B cell (primary cell): ENCODE measurements around the gene DDI2. TPM values are rescaled to one million over a fixed set of nuclear protein-coding genes. Genes with fewer than 3 reads are reported as not detected.

Source experiments
- ATAC-seq: fragments of 200-7000 bp; cut with Tn5 transposase; one replicate; pipeline ENCODE4 v1.10.0; 2021; ENCODE audit warnings: low read depth, mild to moderate bottlenecking, moderate number of reproducible peaks, moderate library complexity
- CTCF ChIA-PET: fragments of 350-600 bp; sonication (Branson Sonifier 250); formaldehyde crosslinking; loops from one replicate; lab custom pipeline; 2021; ENCODE audit warnings: antibody characterized with exemption, inconsistent platforms; lab: Charles Lee
- POLR2A ChIA-PET: fragments of 350-600 bp; sonication (Branson Sonifier 250); formaldehyde crosslinking; loops from one replicate; lab custom pipeline; 2021; ENCODE audit warnings: antibody characterized with exemption; lab: Charles Lee
- DNase-seq: peaks from one replicate; pipeline ENCODE4 v3.0.0; 2013
- H2AFZ ChIP-seq: 2 replicates; pipeline ENCODE4 v1.6.1; 2012; ENCODE audit warnings: mild to moderate bottlenecking, low read depth, low read length; ENCODE audit not compliant: insufficient read depth, poor library complexity, severe bottlenecking
- H3K27ac ChIP-seq, 2 donors: 1 replicate in 1 of 2; 2 replicates in 1 of 2; pipeline ENCODE4 v1.5.1; 2012 to 2013; ENCODE audit warnings: low read length in 2 of 2, mild to moderate bottlenecking in 2 of 2, moderate library complexity in 1 of 2
- H3K27me3 ChIP-seq, 4 experiments: fragments of 200-600 bp in 1 of 4; sonication (generic) in 1 of 4; replicated peaks in 1 of 4; 1 replicate in 2 of 4; 2 replicates in 2 of 4; pipeline versions ENCODE4 v1.6.1 to v1.7.0; 2013 to 2016; ENCODE audit warnings: low read length in 3 of 4, mild to moderate bottlenecking in 2 of 4, mixed read lengths in 1 of 4, moderate library complexity in 1 of 4; ENCODE audit not compliant: insufficient read depth in 4 of 4, control insufficient read depth in 3 of 4; ENCODE audit errors: control extremely low read depth in 1 of 4
- H3K36me3 ChIP-seq, 2 experiments: replicated peaks in 1 of 2; 1 replicate in 1 of 2; 2 replicates in 1 of 2; pipeline versions ENCODE4 v1.6.1 to v1.7.1; 2013; ENCODE audit warnings: low read length in 1 of 2; ENCODE audit not compliant: insufficient read depth in 2 of 2, control insufficient read depth in 1 of 2; ENCODE audit errors: control extremely low read depth in 1 of 2, extremely low read depth in 1 of 2
- H3K4me1 ChIP-seq, 2 donors: fragments of 200-600 bp in 1 of 2; sonication (generic) in 1 of 2; 1 replicate in 1 of 2; 2 replicates in 1 of 2; pipeline versions ENCODE4 v1.5.1 to v1.6.1; 2013 to 2017; ENCODE audit warnings: low read length in 2 of 2; ENCODE audit not compliant: control insufficient read depth in 2 of 2, insufficient read depth in 2 of 2
- H3K4me2 ChIP-seq: replicated peaks from 2 replicates; pipeline ENCODE3; 2012; ENCODE audit warnings: mild to moderate bottlenecking, low read depth, low read length; ENCODE audit not compliant: poor library complexity, severe bottlenecking
- H3K4me3 ChIP-seq, 5 experiments: fragments of 200-600 bp in 1 of 5; sonication (generic) in 1 of 5; 1 replicate in 3 of 5; 2 replicates in 2 of 5; pipeline versions ENCODE4 v1.5.1 to v1.7.0; 2011 to 2016; ENCODE audit warnings: low read length in 4 of 5, mild to moderate bottlenecking in 4 of 5, low read depth in 2 of 5, control low read depth in 1 of 5, moderate library complexity in 1 of 5; ENCODE audit not compliant: insufficient read depth in 1 of 5; ENCODE audit errors: control extremely low read depth in 1 of 5, extremely low read depth in 1 of 5
- H3K79me2 ChIP-seq: fragments of 200-600 bp; sonication (generic); one replicate; pipeline ENCODE4 v1.6.0; 2016; ENCODE audit warnings: low read length; ENCODE audit not compliant: control insufficient read depth, insufficient read depth
- H3K9ac ChIP-seq: fragments of 200-600 bp; sonication (generic); 2 replicates; pipeline ENCODE4 v1.6.1; 2017; ENCODE audit warnings: mild to moderate bottlenecking, low read length, moderate library complexity
- H3K9me3 ChIP-seq, 3 donors: one replicate each; pipeline versions ENCODE4 v1.6.1 to v1.7.1; 2013; ENCODE audit warnings: low read length in 2 of 3; ENCODE audit not compliant: control insufficient read depth in 2 of 3, insufficient read depth in 1 of 3; ENCODE audit errors: control extremely low read depth in 1 of 3
- H4K20me1 ChIP-seq: 2 replicates; pipeline ENCODE4 v1.6.0; 2012; ENCODE audit warnings: mild to moderate bottlenecking, low read length; ENCODE audit not compliant: insufficient read depth, control insufficient read depth, poor library complexity, severe bottlenecking
- H3K27ac Mint-ChIP-seq: one replicate; pipeline ENCODE4 v1.8.0; 2021; ENCODE audit warnings: mixed read lengths
- H3K27me3 Mint-ChIP-seq: one replicate; pipeline ENCODE4 v1.8.0; 2021; ENCODE audit warnings: mixed read lengths
- H3K4me1 Mint-ChIP-seq: one replicate; pipeline ENCODE4 v1.8.0; 2021; ENCODE audit warnings: mixed read lengths
- H3K4me3 Mint-ChIP-seq: one replicate; pipeline ENCODE4 v1.8.0; 2021; ENCODE audit warnings: mixed read lengths
- H3K9me3 Mint-ChIP-seq: one replicate; pipeline ENCODE4 v1.8.0; 2022; ENCODE audit warnings: mixed read lengths; ENCODE audit not compliant: insufficient read depth
- EZH2 ChIP-seq: IDR thresholded peaks from 2 replicates; pipeline ENCODE4 v1.6.1; 2012; ENCODE audit warnings: borderline replicate concordance, low read depth, mild to moderate bottlenecking, moderate library complexity, low read length; ENCODE audit not compliant: insufficient read depth, poor library complexity, severe bottlenecking
- WGBS: methylation state at CpG from one replicate; pipeline ENCODE4 v1.1.5; 2013; ENCODE audit warnings: missing lambda C conversion rate; ENCODE audit not compliant: insufficient coverage; 5-methylcytosine and 5-hydroxymethylcytosine counted together
- intact Hi-C: fragments of 100-400 bp; cut with micrococcal nuclease; formaldehyde crosslinking; loops from one replicate; pipeline ENCODE4 v1.10.0; 2022
- polyA plus RNA-seq: library from polyadenylated mRNA; depleted of rRNA; stranded (reverse); fragments of >200 nt; gene quantifications from 2 replicates; pipeline ENCODE4 v1.2.3, GENCODE V29; 2012
- total RNA-seq, 2 donors: library from RNA; stranded (reverse); fragments of 120-200 nt in 1 of 2; gene quantifications; 1 replicate in 1 of 2; 2 replicates in 1 of 2; pipeline versions ENCODE4 v1.2.3 to v1.2.4, GENCODE V29; 2013 to 2022
- TF ChIP-seq, protein P1 (sequence below): fragments of 200-600 bp; IDR thresholded peaks from one replicate; pipeline ENCODE4 v1.8.0; 2022; ENCODE audit warnings: antibody characterized with exemption, mild to moderate bottlenecking

DDI2 gene
- total and polyA plus RNA-seq, 2 donors (not counting 1 experiment from before 2014, with no cell fraction given), result 8.5 to 61.0 TPM

DNA sequence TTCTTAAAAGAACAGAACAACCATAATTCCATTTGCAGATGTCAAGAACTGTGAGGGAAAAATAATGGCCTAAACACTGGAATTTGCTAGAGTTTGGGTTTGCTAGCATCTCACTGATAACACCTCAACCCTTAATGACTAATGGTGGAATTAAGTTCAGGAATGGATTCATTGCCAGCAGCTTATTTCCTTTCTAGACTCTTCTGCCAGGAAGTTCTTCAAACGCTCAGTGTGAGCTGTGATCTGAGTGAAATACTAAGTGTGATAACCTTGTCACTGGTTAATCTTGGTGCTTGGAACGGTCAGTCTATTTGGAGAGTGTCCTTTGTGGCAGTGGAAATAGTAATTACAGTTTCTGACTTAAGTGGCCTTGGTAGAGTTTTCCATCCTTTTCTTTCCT lies 45.2 kb downstream of the DDI2 start:
- no peaks in the 10 kb centered on the region for H3K4me1 ChIP-seq
- 100% methylated on average over 1 of the region's 2 CpGs for WGBS
- intact Hi-C loops, result no loop called here
- no peak overlapping the region for H2AFZ ChIP-seq
- POLR2A ChIA-PET, result interaction anchor here (0.5 kb wide), 2 partner anchors 13 to 15 kb away, joined by 3 to 5 read pairs; no protein-coding TSS in a partner anchor
- CTCF ChIA-PET, result no interaction called here
- H3K9me3 ChIP-seq, result no peaks in the 10 kb centered on the region
- no peak for ATAC-seq
- H3K9ac ChIP-seq, result no peak overlapping the region
- H3K27ac Mint-ChIP-seq, result no peak overlapping the region
- no peak overlapping the region for H3K4me2 ChIP-seq
- H3K79me2 ChIP-seq, result no peaks in the 10 kb centered on the region
- TF ChIP-seq EZH2, result no peak
- H4K20me1 ChIP-seq, result no peaks in the 10 kb centered on the region
- no peak for DNase-seq
- no peak overlapping the region for H3K4me3 Mint-ChIP-seq
- no peaks in the 10 kb centered on the region for H3K4me1 Mint-ChIP-seq
- H3K4me3 ChIP-seq, result no peak overlapping the region
- H3K36me3 ChIP-seq, result peaks cover 14 to 51% of the 10 kb centered on the region in 2 experiments
- H3K27me3 Mint-ChIP-seq, result no peaks in the 10 kb centered on the region
- H3K27ac ChIP-seq, result no peak overlapping the region
- H3K9me3 Mint-ChIP-seq, result no peaks in the 10 kb centered on the region
- H3K27me3 ChIP-seq, result no peaks in the 10 kb centered on the region

DNA sequence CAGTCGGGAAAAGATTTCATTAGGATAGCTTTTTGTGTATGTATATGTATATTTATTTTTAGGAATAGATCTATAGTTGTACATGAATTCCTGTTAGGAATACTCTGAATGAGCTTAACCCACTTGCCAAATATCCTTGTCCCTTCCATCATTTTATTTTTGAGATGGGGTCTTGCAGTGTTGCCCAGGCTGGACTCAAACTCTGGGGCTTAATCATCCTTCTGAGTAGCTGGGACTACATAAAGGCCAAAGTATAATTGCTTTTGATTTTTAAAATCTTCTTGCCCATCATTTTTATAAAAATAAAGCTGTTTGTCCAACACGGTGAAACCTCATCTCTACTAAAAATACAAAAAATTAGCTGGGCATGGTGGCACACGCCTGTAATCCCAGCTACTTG lies 46.7 kb downstream of the DDI2 start:
- no peaks in the 10 kb centered on the region for H3K4me1 Mint-ChIP-seq
- CTCF ChIA-PET, result interaction anchor here (1.1 to 1.4 kb wide), 2 partner anchors 59 to 77 kb away, joined by 3 to 7 read pairs; no protein-coding TSS in a partner anchor

More for the DNA sequence above, 46.7 kb downstream of the DDI2 start:
- Histone ChIP-seq H3K79me2 (no peaks in the 10 kb centered on the region), H3K4me3 (no peak overlapping the region), H2AFZ (no peak overlapping the region), H3K9me3 (no peaks in the 10 kb centered on the region), H3K36me3 (peaks cover 14 to 41% of the 10 kb centered on the region in 2 experiments), H3K4me2 (no peak overlapping the region), H4K20me1 (no peaks in the 10 kb centered on the region), H3K9ac (no peak overlapping the region), H3K4me1 (no peaks in the 10 kb centered on the region), H3K27ac (no peak overlapping the region), H3K27me3 (no peaks in the 10 kb centered on the region)
- TF ChIP-seq, protein P1, sequence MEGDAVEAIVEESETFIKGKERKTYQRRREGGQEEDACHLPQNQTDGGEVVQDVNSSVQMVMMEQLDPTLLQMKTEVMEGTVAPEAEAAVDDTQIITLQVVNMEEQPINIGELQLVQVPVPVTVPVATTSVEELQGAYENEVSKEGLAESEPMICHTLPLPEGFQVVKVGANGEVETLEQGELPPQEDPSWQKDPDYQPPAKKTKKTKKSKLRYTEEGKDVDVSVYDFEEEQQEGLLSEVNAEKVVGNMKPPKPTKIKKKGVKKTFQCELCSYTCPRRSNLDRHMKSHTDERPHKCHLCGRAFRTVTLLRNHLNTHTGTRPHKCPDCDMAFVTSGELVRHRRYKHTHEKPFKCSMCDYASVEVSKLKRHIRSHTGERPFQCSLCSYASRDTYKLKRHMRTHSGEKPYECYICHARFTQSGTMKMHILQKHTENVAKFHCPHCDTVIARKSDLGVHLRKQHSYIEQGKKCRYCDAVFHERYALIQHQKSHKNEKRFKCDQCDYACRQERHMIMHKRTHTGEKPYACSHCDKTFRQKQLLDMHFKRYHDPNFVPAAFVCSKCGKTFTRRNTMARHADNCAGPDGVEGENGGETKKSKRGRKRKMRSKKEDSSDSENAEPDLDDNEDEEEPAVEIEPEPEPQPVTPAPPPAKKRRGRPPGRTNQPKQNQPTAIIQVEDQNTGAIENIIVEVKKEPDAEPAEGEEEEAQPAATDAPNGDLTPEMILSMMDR, result no peak
- TF ChIP-seq EZH2, result no peak
- Mint-ChIP-seq H3K27ac (no peak overlapping the region), H3K27me3 (no peaks in the 10 kb centered on the region), H3K4me3 (no peak overlapping the region), H3K9me3 (no peaks in the 10 kb centered on the region)
- DNase-seq (no peak), ATAC-seq (no peak)
- POLR2A ChIA-PET, result no interaction called here
- intact Hi-C loops, result no loop called here
- WGBS, result 100% methylated on average over 1 of the region's 3 CpGs
